Germinal center (tissue), 1 donor: ENCODE data around the gene UBE2D2.

Experiments
- DNase-seq: peaks from one replicate; pipeline ENCODE4 v3.0.0; 2012; ENCODE audit warnings: mixed read lengths, low spot score

The UBE2D2 gene

DNA sequence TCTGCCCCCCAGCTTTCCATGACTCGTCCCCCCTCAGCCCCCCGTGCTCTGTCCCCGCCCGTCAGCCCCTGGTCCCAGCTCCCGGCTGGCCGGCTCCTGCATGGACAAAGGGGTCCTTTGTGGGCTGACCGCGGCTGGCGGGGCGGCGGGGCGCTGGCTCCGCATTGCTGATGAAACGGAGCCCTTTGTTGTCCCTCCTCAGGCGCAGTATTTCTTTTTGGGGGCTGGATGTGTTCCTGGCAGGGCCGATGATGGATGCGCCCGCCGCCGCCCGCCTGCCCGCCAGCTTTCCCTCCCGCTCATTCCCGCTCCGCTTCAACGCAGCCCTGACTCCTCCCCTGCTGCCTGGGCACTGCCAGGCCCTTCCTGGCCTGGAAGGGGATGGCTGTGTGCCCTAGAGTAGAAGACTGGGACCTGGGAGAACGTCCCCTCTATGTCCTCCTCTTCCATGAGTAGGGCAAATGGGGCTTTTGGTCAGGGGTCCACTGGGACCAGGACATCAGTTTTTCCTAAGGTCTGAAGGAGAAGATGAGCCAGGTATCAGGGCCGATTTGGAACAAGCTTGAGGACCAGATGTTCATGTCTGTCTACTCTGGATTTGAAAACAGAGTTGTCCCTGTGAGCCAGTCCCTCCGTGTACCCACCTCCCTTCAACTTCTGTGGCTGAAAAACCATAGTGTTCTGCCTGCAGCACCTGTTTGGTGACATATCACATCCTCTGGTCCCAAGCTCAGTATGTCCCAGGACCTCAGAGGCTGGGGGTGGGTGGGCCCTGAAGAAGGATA lies 116.0 kb downstream of the UBE2D2 start:
- DNase-seq = no peak
